GM12878 (cell line): ENCODE data around the gene IDH3B. TPM values are rescaled to one million over a fixed set of nuclear protein-coding genes. Genes with fewer than 3 reads are reported as not detected.

Experiments
- ATAC-seq: fragments of 200-7000 bp; cut with Tn5 transposase; 3 replicates; pipeline ENCODE4 v1.9.1; 2020; ENCODE audit warnings: mild to moderate bottlenecking, moderate library complexity
- BruUV-seq: library from RNA; stranded (reverse); fragments of 400-500 nt; replicated peaks from 2 replicates; lab custom pipeline; 2021; lab: Mats Ljungman, UMichigan
- CTCF ChIA-PET: fragments of 300-600 bp; sonication (Branson Sonifier 250); formaldehyde crosslinking; extraction: SDS; loops from one replicate; lab custom pipeline; 2021; ENCODE audit warnings: inconsistent platforms; lab: Yijun Ruan, JAX
- POLR2A ChIA-PET: fragments of 350-600 bp; formaldehyde crosslinking; extraction: SDS; loops from one replicate; lab custom pipeline; 2021; ENCODE audit warnings: inconsistent platforms; lab: Charles Lee
- RAD21 ChIA-PET: fragments of 300-600 bp; sonication (Branson Sonifier 250); formaldehyde crosslinking; loops from one replicate; lab custom pipeline; 2023; ENCODE audit warnings: antibody characterized with exemption; ENCODE audit not compliant: unreplicated experiment; lab: Charles Lee
- SMC1A ChIA-PET: fragments of 300-600 bp; sonication (Branson Sonifier 250); formaldehyde crosslinking; loops from one replicate; lab custom pipeline; 2023; ENCODE audit not compliant: unreplicated experiment, uncharacterized antibody; lab: Charles Lee
- DNase-seq: peaks from one replicate; pipeline ENCODE4 v3.0.0-alpha.2; 2011; ENCODE audit warnings: low read depth, low spot score
- FAIRE-seq: peaks from 3 replicates; lab custom pipeline; 2011; peaks lifted over from hg19 to GRCh38; lab: Jason Lieb, UNC
- H2AFZ ChIP-seq: 2 replicates; pipeline ENCODE4 v1.6.0; 2011; ENCODE audit warnings: low read depth, low read length, control low read depth; ENCODE audit not compliant: control insufficient read depth
- H3K27ac ChIP-seq: 2 replicates; pipeline ENCODE4 v1.5.1; 2011; ENCODE audit warnings: control low read depth; ENCODE audit not compliant: control insufficient read depth, insufficient read depth
- H3K27me3 ChIP-seq, 2 experiments: replicated peaks in 1 of 2; 2 replicates each; pipeline versions ENCODE4 v1.6.0 to v1.6.1; 2011; ENCODE audit warnings: low read length in 1 of 2; ENCODE audit not compliant: control insufficient read depth in 2 of 2, insufficient read depth in 2 of 2
- H3K36me3 ChIP-seq, 2 experiments: 2 replicates each; pipeline ENCODE4 v1.5.1; 2011; ENCODE audit warnings: low read length in 1 of 2; ENCODE audit not compliant: control insufficient read depth in 2 of 2, insufficient read depth in 2 of 2
- H3K4me1 ChIP-seq: 2 replicates; pipeline ENCODE4 v1.6.1; 2011; ENCODE audit warnings: mild to moderate bottlenecking, low read length, moderate library complexity, mixed read lengths; ENCODE audit not compliant: control insufficient read depth, insufficient read depth
- H3K4me2 ChIP-seq: 2 replicates; pipeline ENCODE4 v1.6.0; 2011; ENCODE audit warnings: control low read depth; ENCODE audit not compliant: control insufficient read depth, insufficient read depth
- H3K4me3 ChIP-seq: fragments of 200-600 bp; sonication (generic); 2 replicates; pipeline ENCODE4 v1.5.1; 2016
- H3K79me2 ChIP-seq: 2 replicates; pipeline ENCODE4 v1.6.0; 2011; ENCODE audit warnings: low read length; ENCODE audit not compliant: control insufficient read depth, insufficient read depth
- H3K9ac ChIP-seq: 2 replicates; pipeline ENCODE4 v1.8.0; 2011; ENCODE audit warnings: low read length, control low read depth, mixed read lengths; ENCODE audit not compliant: control insufficient read depth, insufficient read depth
- H3K9me3 ChIP-seq: replicated peaks from 3 replicates; pipeline ENCODE4 v1.5.1; 2011; ENCODE audit warnings: mild to moderate bottlenecking, low read length; ENCODE audit not compliant: control insufficient read depth, insufficient read depth
- H4K20me1 ChIP-seq: 2 replicates; pipeline ENCODE4 v1.6.0; 2011; ENCODE audit not compliant: control insufficient read depth, insufficient read depth
- ESRRA ChIP-seq: IDR thresholded peaks from 2 replicates; pipeline ENCODE4 v1.6.1; 2012; ENCODE audit warnings: mild to moderate bottlenecking, low read length, improper control_type of control experiment
- RAD51 ChIP-seq: fragments of 450-650 bp; IDR thresholded peaks from 2 replicates; pipeline ENCODE4 v1.6.1; 2016; ENCODE audit warnings: moderate library complexity, mild to moderate bottlenecking, inconsistent platforms
- SMAD5 ChIP-seq: IDR thresholded peaks from 2 replicates; pipeline ENCODE4 v1.6.1; 2016; ENCODE audit warnings: antibody characterized with exemption, low read depth
- TARDBP ChIP-seq: IDR thresholded peaks from 2 replicates; pipeline ENCODE4 v1.6.1; 2016; ENCODE audit warnings: borderline replicate concordance
- ZNF24 ChIP-seq: fragments of 450-650 bp; IDR thresholded peaks from 2 replicates; pipeline ENCODE4 v1.6.1; 2017; ENCODE audit warnings: antibody characterized with exemption, mild to moderate bottlenecking
- WGBS: methylation state at CpG from one replicate; pipeline ENCODE4 v1.1.6; 2016; ENCODE audit warnings: low lambda C conversion rate; ENCODE audit not compliant: insufficient replicate concordance, insufficient coverage; ENCODE audit errors: missing lambda C conversion rate; 5-methylcytosine and 5-hydroxymethylcytosine counted together
- in situ Hi-C: fragments of 300-500 bp; cut with MboI; formaldehyde crosslinking; loops from 9 replicates; pipeline ENCODE4 v1.14.3; 2018; ENCODE audit warnings: mixed read lengths
- intact Hi-C: fragments of 100-400 bp; cut with micrococcal nuclease; formaldehyde crosslinking; loops from one replicate; pipeline ENCODE4 v1.14.2; 2022; ENCODE audit not compliant: unreplicated experiment
- polyA plus RNA-seq, 11 experiments: library from polyadenylated mRNA; depleted of rRNA in 4 of 11; unstranded in 6 of 11; stranded (reverse) in 5 of 11; fragments of >200 nt; fragmentation: Nextera tagmentation in 4 of 11; fragmentation: Illumina TruSeq in 1 of 11; extraction: Ambion mirVana in 4 of 11; extraction: Trizol in 1 of 11; gene quantifications; 1 replicate in 1 of 11; 2 replicates in 10 of 11; pipeline versions ENCODE4 v1.2.1 to v1.2.3, GENCODE V29; 2011 to 2016; ENCODE audit warnings: inconsistent platforms in 2 of 11, missing spikeins in 2 of 11, low read depth in 1 of 11
- total RNA-seq, 4 experiments: library from RNA; depleted of rRNA in 3 of 4; stranded (reverse); fragments of >200 nt in 3 of 4; fragmentation: Illumina TruSeq in 1 of 4; extraction: Trizol in 1 of 4; gene quantifications; 2 replicates each; pipeline versions ENCODE4 v1.2.1 to v1.2.3, GENCODE V29; 2013 to 2021
- TF ChIP-seq, protein P1 (sequence below): IDR thresholded peaks from 2 replicates; pipeline ENCODE4 v1.6.1; 2011; ENCODE audit warnings: borderline replicate concordance, low read depth, mild to moderate bottlenecking, moderate library complexity, low read length; ENCODE audit not compliant: insufficient read depth, poor library complexity, severe bottlenecking
- TF ChIP-seq, protein P2 (sequence below): fragments of 450-650 bp; IDR thresholded peaks from 2 replicates; pipeline ENCODE4 v1.6.1; 2017; ENCODE audit warnings: mild to moderate bottlenecking, moderate library complexity
- TF ChIP-seq, protein P3 (sequence below): IDR thresholded peaks from 2 replicates; pipeline ENCODE4 v1.6.1; 2011; ENCODE audit warnings: low read depth, mild to moderate bottlenecking, low read length, moderate library complexity, borderline replicate concordance; ENCODE audit errors: extremely low read depth

Gene IDH3B
- total and polyA plus RNA-seq, 10 of the 15 experiments (the other 5 are each of a cell fraction or from before 2014, with no cell fraction given) = 65.3 to 177 (median 121) TPM

DNA sequence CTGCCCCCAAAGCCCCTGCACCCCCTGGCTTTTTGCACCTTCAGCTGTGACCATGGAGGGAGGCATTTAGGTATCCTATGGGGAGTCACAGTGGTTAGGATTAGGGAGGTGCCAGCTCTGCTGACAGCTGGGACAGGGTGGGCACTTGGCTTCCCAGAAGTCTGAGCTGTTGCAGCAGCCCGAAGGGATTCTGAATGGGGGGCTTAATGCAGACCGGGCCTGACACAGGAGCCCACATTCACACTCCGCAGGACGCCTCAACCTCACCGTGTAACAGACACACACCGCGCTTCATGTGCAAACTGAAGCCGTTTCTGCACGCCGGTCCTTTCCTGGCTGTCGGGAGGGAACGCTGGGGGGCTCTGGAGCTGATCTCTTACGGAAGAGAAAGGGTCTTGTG is 30.5 kb upstream of the IDH3B start (continued):
- TF ChIP-seq, protein P1, sequence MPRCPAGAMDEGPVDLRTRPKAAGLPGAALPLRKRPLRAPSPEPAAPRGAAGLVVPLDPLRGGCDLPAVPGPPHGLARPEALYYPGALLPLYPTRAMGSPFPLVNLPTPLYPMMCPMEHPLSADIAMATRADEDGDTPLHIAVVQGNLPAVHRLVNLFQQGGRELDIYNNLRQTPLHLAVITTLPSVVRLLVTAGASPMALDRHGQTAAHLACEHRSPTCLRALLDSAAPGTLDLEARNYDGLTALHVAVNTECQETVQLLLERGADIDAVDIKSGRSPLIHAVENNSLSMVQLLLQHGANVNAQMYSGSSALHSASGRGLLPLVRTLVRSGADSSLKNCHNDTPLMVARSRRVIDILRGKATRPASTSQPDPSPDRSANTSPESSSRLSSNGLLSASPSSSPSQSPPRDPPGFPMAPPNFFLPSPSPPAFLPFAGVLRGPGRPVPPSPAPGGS = no peak
- TF ChIP-seq, protein P2, sequence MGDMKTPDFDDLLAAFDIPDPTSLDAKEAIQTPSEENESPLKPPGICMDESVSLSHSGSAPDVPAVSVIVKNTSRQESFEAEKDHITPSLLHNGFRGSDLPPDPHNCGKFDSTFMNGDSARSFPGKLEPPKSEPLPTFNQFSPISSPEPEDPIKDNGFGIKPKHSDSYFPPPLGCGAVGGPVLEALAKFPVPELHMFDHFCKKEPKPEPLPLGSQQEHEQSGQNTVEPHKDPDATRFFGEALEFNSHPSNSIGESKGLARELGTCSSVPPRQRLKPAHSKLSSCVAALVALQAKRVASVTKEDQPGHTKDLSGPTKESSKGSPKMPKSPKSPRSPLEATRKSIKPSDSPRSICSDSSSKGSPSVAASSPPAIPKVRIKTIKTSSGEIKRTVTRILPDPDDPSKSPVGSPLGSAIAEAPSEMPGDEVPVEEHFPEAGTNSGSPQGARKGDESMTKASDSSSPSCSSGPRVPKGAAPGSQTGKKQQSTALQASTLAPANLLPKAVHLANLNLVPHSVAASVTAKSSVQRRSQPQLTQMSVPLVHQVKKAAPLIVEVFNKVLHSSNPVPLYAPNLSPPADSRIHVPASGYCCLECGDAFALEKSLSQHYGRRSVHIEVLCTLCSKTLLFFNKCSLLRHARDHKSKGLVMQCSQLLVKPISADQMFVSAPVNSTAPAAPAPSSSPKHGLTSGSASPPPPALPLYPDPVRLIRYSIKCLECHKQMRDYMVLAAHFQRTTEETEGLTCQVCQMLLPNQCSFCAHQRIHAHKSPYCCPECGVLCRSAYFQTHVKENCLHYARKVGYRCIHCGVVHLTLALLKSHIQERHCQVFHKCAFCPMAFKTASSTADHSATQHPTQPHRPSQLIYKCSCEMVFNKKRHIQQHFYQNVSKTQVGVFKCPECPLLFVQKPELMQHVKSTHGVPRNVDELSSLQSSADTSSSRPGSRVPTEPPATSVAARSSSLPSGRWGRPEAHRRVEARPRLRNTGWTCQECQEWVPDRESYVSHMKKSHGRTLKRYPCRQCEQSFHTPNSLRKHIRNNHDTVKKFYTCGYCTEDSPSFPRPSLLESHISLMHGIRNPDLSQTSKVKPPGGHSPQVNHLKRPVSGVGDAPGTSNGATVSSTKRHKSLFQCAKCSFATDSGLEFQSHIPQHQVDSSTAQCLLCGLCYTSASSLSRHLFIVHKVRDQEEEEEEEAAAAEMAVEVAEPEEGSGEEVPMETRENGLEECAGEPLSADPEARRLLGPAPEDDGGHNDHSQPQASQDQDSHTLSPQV = no peak
- no peak for TF ChIP-seq RAD51
- TF ChIP-seq, protein P3, sequence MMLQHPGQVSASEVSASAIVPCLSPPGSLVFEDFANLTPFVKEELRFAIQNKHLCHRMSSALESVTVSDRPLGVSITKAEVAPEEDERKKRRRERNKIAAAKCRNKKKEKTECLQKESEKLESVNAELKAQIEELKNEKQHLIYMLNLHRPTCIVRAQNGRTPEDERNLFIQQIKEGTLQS = no peak

DNA sequence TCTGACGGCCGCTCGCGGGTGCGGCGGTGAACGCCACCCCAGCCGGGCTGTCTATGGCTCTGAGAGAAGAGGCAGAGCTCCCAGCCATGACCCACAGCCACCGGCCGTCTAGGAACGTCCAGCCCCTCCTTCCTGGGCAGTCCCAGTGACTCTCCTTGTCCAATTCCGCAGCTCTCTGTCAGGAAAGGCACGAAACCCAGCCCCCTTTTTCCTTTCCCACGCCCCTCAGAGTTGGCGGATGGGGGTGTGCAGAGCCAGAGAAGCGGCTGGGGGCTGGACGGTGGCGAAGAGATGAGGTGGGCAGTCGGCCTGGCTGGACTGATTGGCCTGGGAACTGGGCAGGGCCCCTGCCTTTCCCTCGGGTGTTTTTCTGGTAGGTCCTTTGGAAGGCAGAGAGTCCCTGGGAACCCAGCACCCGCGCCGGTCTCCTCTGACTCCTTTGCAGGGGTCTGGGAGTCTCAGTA is 30.0 kb upstream of the IDH3B start:
- H3K4me2 ChIP-seq = no peak overlapping the region

More for the DNA sequence above, 30.0 kb upstream of the IDH3B start:
- Histone ChIP-seq H3K4me1 (no peaks in the 10 kb centered on the region), H3K9ac (no peak overlapping the region), H3K27ac (no peak overlapping the region), H3K79me2 (no peaks in the 10 kb centered on the region), H4K20me1 (no peaks in the 10 kb centered on the region), H3K4me3 (no peak overlapping the region), H3K27me3 (peaks cover 10 to 26% of the 10 kb centered on the region in 2 experiments), H3K9me3 (no peaks in the 10 kb centered on the region), H2AFZ (no peak overlapping the region), H3K36me3 (no peaks in the 10 kb centered on the region)
- no peak for FAIRE-seq
- no peak for TF ChIP-seq ZNF24
- no peak for TF ChIP-seq SMAD5
- no peak for TF ChIP-seq ESRRA
- TF ChIP-seq TARDBP = no peak
- 22% methylated on average over 20 of the region's 23 CpGs for WGBS
- ChIA-PET RAD21 (no interaction called here), CTCF (no interaction called here), SMC1A (no interaction called here), POLR2A (no interaction called here)
- no peak for DNase-seq
- no TSS peak for BruUV-seq
- ATAC-seq = no peak
- in situ Hi-C loops = no loop called here
- intact Hi-C loops = no loop called here
